ENCODE data around the gene IL37.

The IL37 gene

GRCh38 chr2:112960230-112960825, 49.4 kb downstream of the IL37 start:
- Histone ChIP-seq H3K36me3 (replicated peaks) (no peaks in the 10 kb centered on the region), H3K27me3 (replicated peaks) (peaks cover 3% of the 10 kb centered on the region), H3K4me3 (ENCODE audit: low read depth, low read length) (no peak overlapping the region), H3K27ac (no peak overlapping the region)
- in situ Hi-C loops (cut with HindIII; ENCODE audit: low pct_ligation_motif_present, low sequenced_read_pairs): no loop called here
- peak; percentile 32 for TF ChIP-seq CTCF (IDR thresholded peaks at IDR 0.05; ENCODE audit: low read depth, low read length, missing control alignments)
- no peak for DNase-seq

- DNase-seq: no peak
Observed at GRCh38 chr2:112962308-112963175, 51.6 kb downstream of the IL37 start.

DNA sequence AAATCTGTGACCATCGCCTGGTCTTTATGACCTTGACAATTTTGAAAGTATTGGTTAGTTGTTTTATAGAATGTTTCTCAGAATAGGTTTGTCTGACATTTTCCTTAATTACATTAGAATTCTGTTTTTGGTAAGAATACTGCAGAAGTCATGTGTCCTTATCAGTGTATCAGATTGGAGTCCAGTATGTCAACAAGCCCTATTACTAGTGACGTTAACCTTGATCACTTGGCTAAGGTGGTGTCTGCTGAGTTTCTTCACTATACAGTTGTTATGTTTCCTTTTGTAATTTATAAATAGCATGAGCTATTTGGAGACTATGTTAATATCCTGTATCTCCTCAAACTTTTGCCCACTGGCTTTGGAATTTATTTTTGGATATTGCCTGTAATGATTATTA, 56.1 kb downstream of the IL37 start:
- no peak for TF ChIP-seq CTCF (IDR thresholded peaks at IDR 0.05; ENCODE audit: low read depth, low read length, missing control alignments)
- Histone ChIP-seq H3K4me3 (ENCODE audit: low read depth, low read length) (no peak overlapping the region), H3K27me3 (replicated peaks) (peaks cover 5% of the 10 kb centered on the region), H3K27ac (no peak overlapping the region), H3K36me3 (replicated peaks) (no peaks in the 10 kb centered on the region)
- no peak for DNase-seq
- in situ Hi-C loops (cut with HindIII; ENCODE audit: low pct_ligation_motif_present, low sequenced_read_pairs): no loop called here

More at GRCh38 chr2:112962308-112963175, 51.6 kb downstream of the IL37 start:
- in situ Hi-C loops (cut with HindIII; ENCODE audit: low pct_ligation_motif_present, low sequenced_read_pairs): no loop called here
- TF ChIP-seq CTCF (IDR thresholded peaks at IDR 0.05; ENCODE audit: low read depth, low read length, missing control alignments): no peak
- H3K27me3 ChIP-seq (replicated peaks): no peaks in the 10 kb centered on the region
- no peak overlapping the region for H3K4me3 ChIP-seq (ENCODE audit: low read depth, low read length)
- no peaks in the 10 kb centered on the region for H3K36me3 ChIP-seq (replicated peaks)
- H3K27ac ChIP-seq: no peak overlapping the region
